Measurements from ENCODE around the gene MSI2. TPM values are rescaled to one million over a fixed set of nuclear protein-coding genes. Genes with fewer than 3 reads are reported as not detected.
A peak's percentile ranks its signal among the peaks of the same experiment; 100 is the strongest.

Gene MSI2
- total RNA-seq, 1 donor from 2014 or later = 67.9 TPM

GRCh38 chr17:57463103-57463885 is 207.0 kb downstream of the MSI2 start:
- H4K20me1 ChIP-seq (ENCODE audit: insufficient read depth, low read length) = no peaks in the 10 kb centered on the region
- H3K79me2 ChIP-seq (ENCODE audit: insufficient read depth, low read length) = no peaks in the 10 kb centered on the region
- TF ChIP-seq EZH2 (IDR thresholded peaks at IDR 0.05; ENCODE audit: insufficient read depth, low read length) = no peak
- no peak for TF ChIP-seq CTCF (IDR thresholded peaks at IDR 0.05; ENCODE audit: insufficient read depth, low read depth, low read length)
- H3K4me2 ChIP-seq (ENCODE audit: low read length) = peak overlapping the region; percentile 69
- no peaks in the 10 kb centered on the region for H3K9me3 Mint-ChIP-seq (ENCODE audit: unreplicated experiment)
- peaks cover 26% of the 10 kb centered on the region for H3K4me1 Mint-ChIP-seq (ENCODE audit: low read depth, unreplicated experiment)
- H3K9me3 ChIP-seq (ENCODE audit: insufficient read depth, low read depth, low read length) = no peaks in the 10 kb centered on the region
- H3K27me3 ChIP-seq (ENCODE audit: insufficient read depth, low read length) = no peaks in the 10 kb centered on the region
- no peak overlapping the region for H3K4me3 Mint-ChIP-seq (ENCODE audit: unreplicated experiment)
- peak; percentile 39 for FAIRE-seq
- peaks cover 43% of the 10 kb centered on the region for H3K4me1 ChIP-seq (ENCODE audit: insufficient read depth, low read length)
- no peak overlapping the region for H3K4me3 ChIP-seq (ENCODE audit: insufficient read depth, low read depth, low read length)
- H3K27me3 Mint-ChIP-seq (ENCODE audit: low read depth, unreplicated experiment) = no peaks in the 10 kb centered on the region
- peak; percentile 93 for DNase-seq (ENCODE audit: low read depth)
- no peaks in the 10 kb centered on the region for H3K36me3 ChIP-seq (ENCODE audit: insufficient read depth, low read length)
- peak overlapping the region; percentile 12 for H2AFZ ChIP-seq (ENCODE audit: low read depth, low read length)
- peaks cover 5% of the 10 kb centered on the region for H3K36me3 Mint-ChIP-seq (ENCODE audit: low read depth, unreplicated experiment)
- H3K27ac Mint-ChIP-seq (ENCODE audit: unreplicated experiment) = peak overlapping the region; percentile 43
- H3K27ac ChIP-seq (ENCODE audit: low read depth, low read length) = peak overlapping the region; percentile 92
- peak overlapping the region; percentile 78 for H3K9ac ChIP-seq (ENCODE audit: low read length)

- Mint-ChIP-seq H3K9me3 (ENCODE audit: unreplicated experiment) (no peaks in the 10 kb centered on the region), H3K4me3 (ENCODE audit: unreplicated experiment) (no peak overlapping the region), H3K36me3 (ENCODE audit: low read depth, unreplicated experiment) (peaks cover 5% of the 10 kb centered on the region), H3K4me1 (ENCODE audit: low read depth, unreplicated experiment) (peaks cover 23% of the 10 kb centered on the region), H3K27ac (ENCODE audit: unreplicated experiment) (no peak overlapping the region), H3K27me3 (ENCODE audit: low read depth, unreplicated experiment) (no peaks in the 10 kb centered on the region)
- Histone ChIP-seq H2AFZ (ENCODE audit: low read depth, low read length) (no peak overlapping the region), H3K9ac (ENCODE audit: low read length) (no peak overlapping the region), H4K20me1 (ENCODE audit: insufficient read depth, low read length) (no peaks in the 10 kb centered on the region), H3K27ac (ENCODE audit: low read depth, low read length) (no peak overlapping the region), H3K4me1 (ENCODE audit: insufficient read depth, low read length) (peaks cover 37% of the 10 kb centered on the region), H3K79me2 (ENCODE audit: insufficient read depth, low read length) (no peaks in the 10 kb centered on the region), H3K9me3 (ENCODE audit: insufficient read depth, low read depth, low read length) (no peaks in the 10 kb centered on the region), H3K36me3 (ENCODE audit: insufficient read depth, low read length) (no peaks in the 10 kb centered on the region), H3K4me2 (ENCODE audit: low read length) (no peak overlapping the region), H3K27me3 (ENCODE audit: insufficient read depth, low read length) (no peaks in the 10 kb centered on the region), H3K4me3 (ENCODE audit: insufficient read depth, low read depth, low read length) (no peak overlapping the region)
- no peak for FAIRE-seq
- no peak for TF ChIP-seq CTCF (IDR thresholded peaks at IDR 0.05; ENCODE audit: insufficient read depth, low read depth, low read length)
- DNase-seq (ENCODE audit: low read depth) = no peak
Measured at GRCh38 chr17:57464191-57464864, 208.0 kb downstream of the MSI2 start.

- no peak for FAIRE-seq
- H3K27me3 ChIP-seq (ENCODE audit: insufficient read depth, low read length) = no peaks in the 10 kb centered on the region
Measured at GRCh38 chr17:57465610-57466009, 209.3 kb downstream of the MSI2 start.

More at GRCh38 chr17:57465610-57466009, 209.3 kb downstream of the MSI2 start:
- Histone ChIP-seq H3K4me1 (ENCODE audit: insufficient read depth, low read length) (peaks cover 34% of the 10 kb centered on the region), H4K20me1 (ENCODE audit: insufficient read depth, low read length) (no peaks in the 10 kb centered on the region), H3K27ac (ENCODE audit: low read depth, low read length) (no peak overlapping the region), H3K79me2 (ENCODE audit: insufficient read depth, low read length) (no peaks in the 10 kb centered on the region), H3K9me3 (ENCODE audit: insufficient read depth, low read depth, low read length) (no peaks in the 10 kb centered on the region), H3K4me2 (ENCODE audit: low read length) (no peak overlapping the region), H3K36me3 (ENCODE audit: insufficient read depth, low read length) (no peaks in the 10 kb centered on the region), H2AFZ (ENCODE audit: low read depth, low read length) (no peak overlapping the region), H3K4me3 (ENCODE audit: insufficient read depth, low read depth, low read length) (no peak overlapping the region), H3K9ac (ENCODE audit: low read length) (no peak overlapping the region)
- Mint-ChIP-seq H3K4me3 (ENCODE audit: unreplicated experiment) (no peak overlapping the region), H3K27ac (ENCODE audit: unreplicated experiment) (no peak overlapping the region), H3K27me3 (ENCODE audit: low read depth, unreplicated experiment) (no peaks in the 10 kb centered on the region), H3K4me1 (ENCODE audit: low read depth, unreplicated experiment) (peaks cover 21% of the 10 kb centered on the region), H3K9me3 (ENCODE audit: unreplicated experiment) (no peaks in the 10 kb centered on the region), H3K36me3 (ENCODE audit: low read depth, unreplicated experiment) (peaks cover 5% of the 10 kb centered on the region)
- DNase-seq (ENCODE audit: low read depth) = no peak
- no peak for TF ChIP-seq CTCF (IDR thresholded peaks at IDR 0.05; ENCODE audit: insufficient read depth, low read depth, low read length)
- no peak for TF ChIP-seq EZH2 (IDR thresholded peaks at IDR 0.05; ENCODE audit: insufficient read depth, low read length)
